SIG-M5 treated with dmso at 0.1 percent for 504 hours (cell line): ENCODE data around the gene ADM.

Experiments used
- DNase-seq: peaks from one replicate; lab custom pipeline; 2025; ENCODE audit not compliant: unreplicated experiment; lab: John Stamatoyannopoulos, UW

The ADM gene

GRCh38 chr11:10289765-10290380 is 15.0 kb upstream of the ADM start:
- no peak for DNase-seq

GRCh38 chr11:10291801-10292638 is 12.9 kb upstream of the ADM start:
- no peak for DNase-seq

- DNase-seq: peak; percentile 42
These were observed 11.2 kb upstream of the ADM start, which contains the start of gene SBF2 for GRCh38 chr11:10293423-10294289. SBF2 (minus strand) TSS chr11:10294219; CDS start chr11:10294069, 150 bp downstream.

- DNase-seq: no peak
These were observed 10.5 kb upstream of the ADM start for GRCh38 chr11:10294290-10294953.

GRCh38 chr11:10295064-10295901 is 9.6 kb upstream of the ADM start:
- DNase-seq: peak; percentile 65

GRCh38 chr11:10298342-10298741 is 6.5 kb upstream of the ADM start:
- DNase-seq: peak; percentile 83

DNA sequence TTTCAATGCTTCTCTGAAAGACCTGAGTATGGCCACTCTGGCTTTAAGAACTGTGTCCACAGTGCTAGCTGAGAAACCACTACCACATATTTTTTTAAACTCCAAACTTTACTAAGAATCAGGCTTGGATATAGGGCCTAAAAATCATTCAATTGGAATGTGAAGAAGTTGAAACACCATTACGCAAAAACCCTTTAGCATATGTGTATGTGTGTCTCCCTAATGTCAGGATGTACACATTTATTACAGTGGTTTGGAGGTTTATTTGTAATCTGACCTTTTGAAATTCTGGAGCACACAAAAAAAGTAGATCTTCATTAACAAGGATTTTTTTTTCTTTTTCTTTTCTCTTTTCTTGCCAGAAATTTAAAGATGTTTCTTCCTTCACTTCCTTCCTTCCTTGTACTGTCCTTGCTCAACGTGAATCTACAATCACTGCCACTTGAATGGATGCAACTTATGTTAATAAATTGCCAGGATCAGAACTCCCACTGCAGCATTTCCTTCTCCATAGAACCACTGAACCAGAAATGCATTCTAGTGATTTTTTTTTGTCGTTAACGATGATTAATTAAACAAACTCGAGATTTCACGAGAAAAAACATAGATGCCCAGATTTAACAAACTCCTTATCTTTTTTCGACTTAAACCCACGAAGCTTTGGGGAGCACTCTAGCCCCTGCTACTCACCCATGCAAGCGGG is 3.1 kb upstream of the ADM start:
- no peak for DNase-seq

- DNase-seq: no peak
These were observed 2.5 kb upstream of the ADM start for GRCh38 chr11:10302359-10302743.

DNA sequence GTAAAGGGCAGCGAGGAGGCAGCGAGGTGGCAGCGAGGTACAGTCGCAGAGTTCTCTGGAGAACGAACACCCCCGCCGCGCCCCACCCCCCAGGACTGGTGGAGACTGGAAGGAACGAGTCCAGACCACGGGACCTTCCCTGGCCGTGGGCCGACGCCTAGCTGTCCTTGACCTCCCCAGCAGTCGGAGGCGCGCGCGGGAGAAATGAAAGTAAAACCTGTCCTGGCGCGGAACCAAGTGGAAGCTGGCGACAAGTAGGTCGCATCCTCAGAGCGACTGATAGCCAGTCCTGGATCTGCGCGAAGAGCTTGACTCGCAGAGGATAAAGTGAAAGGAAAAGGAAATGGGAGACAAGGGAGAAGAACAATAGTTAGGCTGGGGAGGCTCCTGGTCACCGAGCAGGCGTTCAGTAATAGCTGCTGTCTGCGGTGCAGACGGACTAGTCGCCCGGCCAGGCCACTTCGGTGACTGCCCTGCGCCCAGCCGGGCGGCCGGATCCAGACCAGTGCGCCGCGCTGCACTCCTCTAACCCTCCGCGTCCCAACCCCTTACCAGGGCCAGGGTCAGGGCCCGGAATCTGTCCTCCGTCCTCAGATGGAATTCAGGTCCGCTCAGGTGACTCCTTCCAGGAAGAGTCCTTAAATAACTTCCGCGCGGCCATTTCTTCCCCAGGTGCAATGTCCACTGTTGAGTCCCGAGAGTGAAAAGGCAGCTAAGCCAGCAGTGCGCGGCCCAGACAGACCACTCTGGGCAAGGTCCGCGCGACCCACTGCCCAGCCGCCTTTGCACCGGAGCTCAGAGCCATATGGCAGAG is 1.9 kb upstream of the ADM start:
- DNase-seq: peak; percentile 35

GRCh38 chr11:10303558-10304363 is 1.1 kb upstream of the ADM start:
- peak; percentile 76 for DNase-seq

DNA sequence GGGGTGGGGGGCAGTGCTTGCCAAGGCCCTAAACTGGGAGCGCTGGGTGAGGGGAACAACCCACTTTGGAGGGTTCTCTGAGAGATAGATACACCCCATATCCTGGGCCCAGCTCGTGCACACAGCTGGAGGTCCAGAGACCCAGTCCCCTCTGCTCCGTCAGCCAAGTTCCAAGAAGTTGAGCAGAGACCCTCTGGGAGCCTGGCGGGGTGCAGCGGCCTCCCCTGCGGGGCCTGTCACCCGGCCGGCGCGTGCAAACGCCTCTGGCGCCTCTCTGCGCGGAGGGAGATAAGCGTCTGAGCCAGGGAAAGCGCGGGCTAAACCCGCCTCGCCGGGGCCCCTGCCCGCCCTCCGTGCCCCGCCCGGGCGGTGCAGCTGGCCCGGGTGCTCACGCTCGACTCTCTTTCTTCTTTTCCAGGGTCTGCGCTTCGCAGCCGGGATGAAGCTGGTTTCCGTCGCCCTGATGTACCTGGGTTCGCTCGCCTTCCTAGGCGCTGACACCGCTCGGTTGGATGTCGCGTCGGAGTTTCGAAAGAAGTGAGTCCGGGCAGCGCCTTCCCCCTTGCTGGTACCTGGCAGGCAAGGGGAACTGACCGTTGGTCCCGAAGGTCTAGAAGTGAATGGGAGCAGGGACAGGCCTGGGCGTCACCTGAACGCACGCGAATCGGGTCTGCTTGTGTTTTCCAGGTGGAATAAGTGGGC is 540 bp downstream of the ADM start:
- DNase-seq: no peak

DNA sequence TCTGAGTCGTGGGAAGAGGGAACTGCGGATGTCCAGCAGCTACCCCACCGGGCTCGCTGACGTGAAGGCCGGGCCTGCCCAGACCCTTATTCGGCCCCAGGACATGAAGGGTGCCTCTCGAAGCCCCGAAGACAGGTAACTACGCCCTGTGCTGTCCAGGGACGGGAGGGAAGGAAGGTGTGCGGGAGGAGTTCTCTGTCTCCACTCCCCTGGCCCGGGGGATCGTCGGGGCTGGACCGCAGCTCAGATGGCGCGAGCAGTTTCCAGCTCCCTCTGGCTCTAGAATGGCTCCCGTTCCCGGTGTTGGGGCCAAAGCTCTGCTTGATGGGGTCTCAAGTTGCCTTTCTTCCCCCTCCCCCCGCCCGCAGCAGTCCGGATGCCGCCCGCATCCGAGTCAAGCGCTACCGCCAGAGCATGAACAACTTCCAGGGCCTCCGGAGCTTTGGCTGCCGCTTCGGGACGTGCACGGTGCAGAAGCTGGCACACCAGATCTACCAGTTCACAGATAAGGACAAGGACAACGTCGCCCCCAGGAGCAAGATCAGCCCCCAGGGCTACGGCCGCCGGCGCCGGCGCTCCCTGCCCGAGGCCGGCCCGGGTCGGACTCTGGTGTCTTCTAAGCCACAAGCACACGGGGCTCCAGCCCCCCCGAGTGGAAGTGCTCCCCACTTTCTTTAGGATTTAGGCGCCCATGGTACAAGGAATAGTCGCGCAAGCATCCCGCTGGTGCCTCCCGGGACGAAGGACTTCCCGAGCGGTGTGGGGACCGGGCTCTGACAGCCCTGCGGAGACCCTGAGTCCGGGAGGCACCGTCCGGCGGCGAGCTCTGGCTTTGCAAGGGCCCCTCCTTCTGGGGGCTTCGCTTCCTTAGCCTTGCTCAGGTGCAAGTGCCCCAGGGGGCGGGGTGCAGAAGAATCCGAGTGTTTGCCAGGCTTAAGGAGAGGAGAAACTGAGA is 1.4 kb downstream of the ADM start:
- peak; percentile 15 for DNase-seq

GRCh38 chr11:10307022-10307399 is 2.1 kb downstream of the ADM start:
- DNase-seq: no peak

DNA sequence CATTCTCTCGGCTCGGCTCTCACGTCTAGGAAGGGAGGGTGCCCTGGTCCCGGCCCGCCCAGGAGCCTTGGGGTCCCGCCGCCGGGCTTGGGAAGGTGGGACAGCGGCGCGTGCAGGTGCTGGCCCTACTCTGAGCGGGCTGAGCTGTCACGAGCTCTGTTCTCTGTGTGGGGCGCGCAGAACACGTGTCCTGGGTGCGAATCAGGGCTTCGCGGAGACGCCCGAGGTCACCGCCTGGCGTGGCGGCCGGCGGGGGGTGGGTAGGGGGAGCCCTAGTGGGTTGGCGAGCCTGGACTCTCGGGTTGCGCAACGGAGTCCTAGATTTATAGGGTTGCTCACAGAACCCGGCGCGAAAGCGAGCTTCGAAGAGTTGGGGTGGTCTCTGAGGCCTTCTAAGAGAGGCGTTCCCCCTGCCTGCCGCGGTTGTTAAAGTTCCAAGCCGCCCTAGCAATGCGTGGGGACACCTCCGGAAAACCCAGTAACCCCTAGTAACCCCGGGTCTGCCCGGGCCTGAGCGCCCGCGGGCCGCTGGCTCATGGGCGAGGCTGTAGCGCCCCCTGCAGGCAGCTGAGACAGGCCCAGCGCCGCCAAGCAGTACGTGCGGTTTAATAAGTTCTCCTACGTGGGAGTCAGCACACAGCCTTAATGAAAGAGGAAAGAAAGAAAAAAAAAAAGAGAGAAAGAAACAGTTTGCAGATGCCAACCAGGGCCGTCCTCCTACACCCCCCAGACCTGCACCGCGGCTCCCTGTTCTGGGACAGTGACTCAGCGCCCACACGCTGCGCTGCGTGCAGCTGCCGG is 2.7 kb downstream of the ADM start:
- DNase-seq: peak; percentile 79

GRCh38 chr11:10308201-10308954 is 3.5 kb downstream of the ADM start:
- DNase-seq: no peak
